ENCODE results near the gene MRPS18A.

Gene MRPS18A

GRCh38 chr6:43687437-43688347 is at the start of gene MRPS18A:
Gene MRPS18A (minus strand): TSS chr6:43687791. CDS start chr6:43687779, 12 bp downstream.
- peak; percentile 72 to 81 (median 73) for DNase-seq

GRCh38 chr6:43736844-43737243 is 49.3 kb upstream of the MRPS18A start:
- no peak for DNase-seq

DNA sequence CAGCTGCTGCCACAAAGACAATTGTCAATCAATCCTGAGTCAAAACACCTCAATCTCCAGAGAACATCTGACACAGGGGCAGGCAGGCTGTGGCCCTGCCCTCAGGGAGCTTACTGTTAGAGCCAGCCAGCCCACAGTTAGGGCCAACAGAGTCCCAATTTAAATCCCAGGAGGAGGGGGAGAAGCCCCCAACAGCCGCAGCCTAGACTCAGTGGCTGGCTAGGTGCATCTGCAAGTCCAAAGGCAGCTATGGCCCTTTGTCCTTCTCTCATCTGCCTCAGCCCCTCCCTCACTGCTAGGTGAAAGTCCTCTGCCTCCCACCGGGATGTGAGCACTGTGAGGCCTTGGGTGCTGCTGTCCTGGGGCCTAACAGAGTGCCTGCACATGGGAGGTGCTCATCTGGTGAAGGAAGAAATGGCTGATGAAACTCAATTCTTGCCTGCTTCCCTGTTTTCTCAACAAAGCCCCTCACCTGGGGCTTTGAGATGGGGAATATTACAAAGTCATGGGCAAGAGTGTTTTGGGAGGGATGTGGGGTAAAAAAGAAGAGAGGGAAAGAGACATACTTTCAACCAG is 48.7 kb upstream of the MRPS18A start:
- DNase-seq: no peak

- no peak for DNase-seq
These were observed 48.1 kb upstream of the MRPS18A start for GRCh38 chr6:43735642-43736199.

GRCh38 chr6:43734294-43734665 is 46.7 kb upstream of the MRPS18A start:
- no peak for DNase-seq

- DNase-seq: no peak
These were observed 46.1 kb upstream of the MRPS18A start for GRCh38 chr6:43733471-43734293.

- DNase-seq: no peak
These were observed 43.0 kb upstream of the MRPS18A start for GRCh38 chr6:43730634-43731033.

DNA sequence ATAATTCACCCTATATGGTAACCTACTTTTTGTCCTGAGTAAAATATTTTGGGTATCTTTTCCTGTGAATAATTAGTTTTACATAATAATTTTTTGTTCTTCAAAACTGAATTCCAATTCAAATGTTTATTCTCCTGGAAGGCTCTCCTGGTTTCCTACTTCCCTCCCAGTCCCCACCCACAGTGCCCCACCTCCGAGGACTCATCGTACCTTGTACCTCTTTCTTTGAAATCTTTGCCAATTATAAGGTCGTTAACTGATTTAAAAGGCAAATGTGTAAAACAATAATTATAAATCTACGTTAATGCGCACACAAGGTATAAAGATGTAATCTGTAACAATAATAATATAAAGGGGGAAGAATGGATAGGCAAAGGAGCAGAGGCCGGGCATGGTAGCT is 41.9 kb upstream of the MRPS18A start:
- DNase-seq: no peak

DNA sequence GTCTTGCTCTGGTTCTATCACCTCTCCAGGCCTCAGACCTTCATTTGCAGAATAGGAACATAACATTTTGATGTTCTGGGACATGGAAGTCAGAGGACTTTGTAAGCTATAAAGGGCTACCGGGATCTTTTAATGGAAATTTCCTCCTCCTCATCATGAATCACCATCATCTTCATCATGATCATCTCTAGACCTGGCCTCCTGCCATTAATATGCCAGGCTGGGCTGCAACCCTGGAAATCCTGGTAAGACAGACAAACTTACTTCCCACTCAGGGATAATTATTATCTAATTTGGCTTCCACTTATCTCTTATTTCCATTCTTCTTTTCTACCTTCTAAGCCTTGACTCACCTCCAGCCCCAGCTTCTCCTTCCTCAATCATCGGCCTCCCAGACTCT is 41.0 kb upstream of the MRPS18A start:
- no peak for DNase-seq

DNA sequence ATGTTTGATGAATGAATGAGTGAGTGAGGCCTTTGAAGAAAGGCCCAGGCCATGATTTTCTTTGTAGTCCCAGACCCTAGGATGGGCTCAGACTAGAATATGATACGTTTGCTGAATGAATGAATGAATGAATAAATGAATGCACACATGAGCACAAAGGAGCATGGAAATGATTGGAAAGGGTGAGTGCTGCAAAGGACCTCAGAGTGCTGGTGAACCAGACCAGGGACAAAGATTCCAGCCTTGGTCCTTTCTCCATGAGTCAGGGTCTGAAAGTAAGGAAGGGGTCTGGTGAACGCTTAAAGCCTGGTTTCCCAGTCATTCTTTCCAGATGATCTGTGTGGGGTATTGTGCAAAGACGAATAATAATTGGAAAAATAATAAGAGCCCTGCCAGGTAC is 40.0 kb upstream of the MRPS18A start:
- no peak for DNase-seq

DNA sequence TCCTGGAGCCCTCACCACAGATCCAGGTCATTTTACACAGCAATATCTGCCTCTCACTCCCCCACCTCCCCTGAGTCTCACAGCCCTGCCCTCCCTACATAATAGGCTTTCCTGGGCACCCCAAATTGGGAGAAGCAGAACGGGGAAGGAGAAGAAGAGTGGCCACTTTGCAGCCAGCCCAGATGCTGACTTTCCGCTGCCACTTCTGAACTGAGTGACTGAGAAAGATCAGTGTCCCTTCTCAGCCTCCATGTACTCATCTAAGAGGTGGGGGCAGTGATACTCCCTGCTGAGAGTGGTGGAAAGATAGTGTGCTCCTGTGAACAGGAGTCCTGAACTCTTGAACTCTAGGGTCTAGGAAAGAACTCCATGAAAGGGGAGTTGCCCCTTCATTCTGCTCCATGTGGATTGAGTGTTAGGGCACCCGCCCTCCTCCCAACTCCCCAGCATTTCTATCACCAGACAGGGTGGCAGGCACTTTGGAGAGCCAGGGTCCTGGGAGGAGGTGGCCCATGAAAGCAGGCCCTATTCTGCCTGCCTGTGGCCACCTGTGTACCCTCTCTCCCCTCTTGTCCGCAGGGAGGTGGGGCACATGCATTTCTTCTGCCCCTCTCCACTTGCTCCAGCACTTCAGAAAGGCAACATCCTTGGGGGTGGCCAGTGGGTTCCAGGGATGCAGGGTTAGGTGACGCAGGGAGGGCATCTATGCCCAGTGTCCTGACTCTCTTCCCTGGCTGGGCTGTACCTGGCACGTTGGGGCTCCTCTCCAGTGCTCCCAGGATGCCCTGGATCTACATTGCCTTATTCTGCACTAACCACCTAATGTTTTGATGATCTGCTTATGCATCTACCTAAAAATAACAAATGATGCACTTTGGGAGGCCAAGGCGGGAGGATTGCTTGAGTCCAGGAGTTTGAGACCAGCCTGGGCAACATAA is 38.3 kb upstream of the MRPS18A start:
- DNase-seq: no peak

- DNase-seq: peak in 1 of 3 experiments; percentile 87
These were observed 37.5 kb upstream of the MRPS18A start for GRCh38 chr6:43724914-43725642.

GRCh38 chr6:43724354-43724753 is 36.8 kb upstream of the MRPS18A start:
- DNase-seq: no peak

GRCh38 chr6:43723737-43724295 is 36.2 kb upstream of the MRPS18A start:
- peak in 2 of 3 experiments; percentile 12 to 67 for DNase-seq

DNA sequence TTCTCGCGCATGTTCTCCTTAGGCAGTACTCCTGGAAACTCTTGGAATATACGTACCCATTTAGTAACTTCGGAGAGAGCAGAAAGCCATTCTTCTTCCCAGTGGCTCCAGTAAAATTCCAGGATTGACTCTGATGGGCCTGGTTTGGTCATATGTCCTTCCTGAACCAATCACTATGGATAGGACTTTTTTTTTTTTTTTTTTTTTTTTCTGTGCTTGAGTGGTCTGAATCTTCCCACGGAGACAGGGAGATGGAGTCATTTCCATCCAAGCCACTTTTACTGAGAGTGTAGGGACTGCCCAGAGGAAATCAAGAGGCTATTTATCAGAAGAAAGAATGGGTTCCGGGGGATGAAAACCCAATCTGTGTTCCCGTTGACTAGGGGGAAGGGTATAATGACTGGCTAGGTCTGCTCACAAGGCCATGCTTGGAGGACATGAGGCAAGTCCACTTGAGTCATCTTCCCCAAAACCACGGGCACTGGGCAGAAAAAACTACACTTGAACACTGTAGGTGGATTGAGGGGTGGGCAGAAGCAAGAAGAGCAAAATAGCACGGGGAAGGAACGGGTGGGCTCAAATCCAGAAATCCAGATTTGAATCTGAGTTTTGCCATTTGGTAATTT is 35.4 kb upstream of the MRPS18A start:
- no peak for DNase-seq

DNA sequence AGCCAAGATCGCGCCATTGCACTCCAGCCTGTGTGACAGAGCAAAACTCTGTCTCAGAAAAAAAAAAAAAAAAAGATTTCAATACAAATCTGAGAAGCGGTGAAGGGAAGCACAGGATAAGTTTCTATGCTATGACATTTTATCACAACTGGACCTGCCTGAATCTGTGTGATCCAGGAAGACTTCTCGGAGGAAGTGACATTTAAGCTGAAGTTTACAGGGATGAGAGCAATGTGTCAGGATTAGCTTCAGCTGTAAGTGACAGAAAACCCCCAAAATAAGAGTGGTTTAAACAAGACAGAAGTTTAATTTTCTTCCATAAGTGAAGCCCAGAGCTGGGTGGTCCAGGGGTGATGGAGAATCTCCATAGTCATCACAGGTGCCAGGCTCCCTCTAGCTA is 33.4 kb upstream of the MRPS18A start:
- DNase-seq: no peak

- DNase-seq: no peak
These were observed 31.9 kb upstream of the MRPS18A start for GRCh38 chr6:43719511-43719910.

- no peak for DNase-seq
These were observed 31.0 kb upstream of the MRPS18A start for GRCh38 chr6:43718387-43719105.

DNA sequence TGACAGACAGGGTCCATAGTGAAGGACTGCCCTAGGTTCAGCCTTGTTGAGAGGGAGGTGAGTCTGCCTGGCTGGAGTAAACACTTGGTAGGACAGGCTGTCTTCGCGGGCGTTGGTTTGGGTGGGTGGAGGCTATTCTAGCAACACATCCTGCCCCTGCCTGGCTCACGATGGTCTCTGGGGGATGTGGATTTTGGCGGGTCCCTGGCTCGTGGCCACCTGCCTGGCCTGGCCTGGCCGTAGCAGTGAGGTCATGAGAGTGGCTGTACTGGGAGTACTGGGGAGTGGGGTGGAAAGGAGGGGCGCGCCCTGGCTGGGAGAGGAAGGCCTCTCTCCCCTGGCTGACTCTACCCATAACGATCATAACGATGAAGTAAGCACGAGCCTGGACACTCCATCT is 30.2 kb upstream of the MRPS18A start:
- DNase-seq: no peak

DNA sequence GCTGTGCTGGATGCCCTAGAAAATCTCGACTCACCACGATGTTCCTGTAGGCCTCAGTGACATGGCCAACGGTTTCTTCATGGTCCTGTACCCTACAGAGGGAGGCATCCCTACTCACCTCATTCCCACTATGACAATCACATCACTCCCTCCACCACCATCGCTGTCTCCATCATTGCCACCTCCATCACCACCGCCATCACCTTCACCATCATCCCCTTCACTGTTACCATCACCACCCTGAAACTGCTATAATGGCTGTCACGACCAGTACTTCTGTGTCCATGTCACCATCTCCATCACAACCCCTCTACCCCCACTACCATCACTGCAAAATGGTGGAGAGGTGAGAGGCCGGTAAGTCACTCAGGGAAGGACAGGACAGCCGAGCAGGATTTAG is 29.8 kb upstream of the MRPS18A start:
- DNase-seq: no peak

All from NCI-H1417 (cell line).